ENCODE results near the gene SLK. TPM values are rescaled to one million over a fixed set of nuclear protein-coding genes. Genes with fewer than 3 reads are reported as not detected.

Gene SLK
- polyA plus RNA-seq, 5 donors, result 41.9 to 72.8 (median 66.7) TPM

DNA sequence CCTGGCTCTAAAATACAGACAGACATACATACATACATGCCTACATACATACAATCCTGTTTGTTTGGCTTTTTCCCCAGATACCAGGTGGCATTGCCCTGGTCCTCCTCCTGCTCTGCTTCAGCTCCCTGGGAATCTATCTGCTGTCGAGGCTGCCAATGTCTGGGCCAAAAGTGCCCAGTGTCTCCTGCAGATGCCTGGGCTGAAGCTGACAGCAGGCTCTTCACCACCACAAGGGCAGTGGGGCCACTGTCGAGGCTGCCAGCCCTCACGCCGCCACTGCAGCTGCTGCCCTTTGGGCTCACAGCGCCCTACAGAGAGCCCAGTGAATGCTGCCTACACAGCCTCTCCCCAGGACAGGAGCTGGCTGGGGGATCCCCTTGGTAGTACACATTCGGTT, 30.9 kb upstream of the SLK start:
- no peak for DNase-seq

DNA sequence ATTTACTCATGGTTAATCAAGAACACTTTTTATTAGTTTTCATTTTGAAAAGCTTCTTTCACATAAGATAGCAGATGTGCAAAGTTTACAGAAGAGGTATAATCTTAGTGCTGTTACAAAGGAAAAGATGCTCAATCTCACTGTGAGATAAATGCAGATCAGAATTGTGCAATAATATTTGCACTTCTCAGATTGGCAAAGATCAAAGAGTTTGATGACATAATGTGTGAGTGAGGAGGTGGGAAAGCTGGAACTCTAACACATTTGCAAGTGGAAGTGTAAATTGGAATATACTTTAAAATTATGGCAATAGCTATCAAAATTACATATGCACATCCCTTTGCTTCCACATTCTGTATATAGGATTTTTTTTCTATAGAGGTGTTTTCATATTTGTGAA, 27.4 kb upstream of the SLK start:
- DNase-seq, result no peak

DNA sequence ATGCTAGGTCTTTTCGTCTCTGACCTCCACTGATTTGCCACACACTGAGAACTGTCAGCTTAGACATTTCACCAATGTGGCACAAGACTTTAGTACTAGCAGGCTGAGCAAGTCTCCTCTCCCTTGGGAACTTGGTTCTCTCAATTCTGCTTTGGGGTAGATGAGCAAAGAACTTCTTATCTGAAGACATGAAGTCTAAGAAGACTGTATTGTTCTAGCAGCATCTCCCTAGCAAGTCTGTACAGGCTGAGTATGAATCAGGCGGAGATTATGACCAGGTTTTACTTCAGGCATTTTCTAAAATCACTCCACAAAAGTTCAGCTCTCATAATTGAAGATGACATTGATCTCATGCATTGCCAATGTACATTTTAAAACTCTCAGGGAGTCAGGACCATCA, 25.1 kb upstream of the SLK start:
- no peak for DNase-seq

DNA sequence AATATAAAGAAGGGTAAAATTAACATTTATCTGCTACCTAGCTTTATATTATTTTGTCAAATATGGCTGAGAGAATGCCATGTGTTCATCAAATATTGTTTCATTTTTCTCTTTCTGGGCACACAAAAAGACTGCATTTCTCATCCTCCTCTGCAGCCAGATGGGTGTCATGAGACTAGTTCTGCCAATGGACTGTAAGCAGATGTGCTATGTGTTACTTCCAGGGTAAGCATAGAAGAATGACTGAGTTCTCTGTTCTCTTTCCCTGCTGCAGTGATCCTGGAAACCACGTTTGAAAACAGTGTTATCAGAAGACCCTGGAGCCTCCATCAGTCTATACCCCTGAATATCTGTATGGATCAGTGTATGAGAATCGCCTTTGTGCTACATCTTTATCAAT, 24.1 kb upstream of the SLK start:
- no peak for DNase-seq

DNA sequence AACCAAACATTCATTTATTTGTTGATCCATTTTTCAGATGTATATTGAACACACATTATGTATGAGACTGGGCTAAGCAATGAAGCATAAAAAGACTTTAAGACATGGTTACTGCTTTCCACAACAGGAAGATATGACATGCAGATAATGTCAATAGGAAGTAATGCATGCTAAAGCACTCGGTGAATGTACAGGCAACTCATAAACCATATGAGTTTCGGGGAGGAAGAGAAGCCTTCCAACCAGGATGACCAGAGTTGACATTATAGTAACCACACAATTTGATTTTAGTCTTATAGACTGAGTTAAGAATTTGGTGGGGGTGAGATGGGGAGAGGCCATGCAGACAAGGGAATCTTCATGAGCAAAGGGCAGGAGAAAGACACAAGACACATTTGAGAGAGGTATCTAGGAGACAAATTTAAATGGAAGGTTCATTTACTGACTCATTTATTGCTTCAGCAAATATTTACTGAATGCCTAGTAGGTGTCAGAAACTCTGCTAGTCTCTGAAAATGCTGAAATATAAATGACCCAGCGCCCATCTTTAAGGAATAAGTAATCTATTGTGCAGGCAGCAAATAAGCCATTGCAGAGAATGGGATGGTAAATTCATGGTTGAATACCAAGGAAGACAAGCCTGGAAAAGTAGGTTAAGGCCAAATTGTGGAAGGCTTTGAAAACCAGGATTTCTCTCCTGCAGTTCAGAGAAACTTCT, 19.0 kb upstream of the SLK start:
- no peak for DNase-seq

DNA sequence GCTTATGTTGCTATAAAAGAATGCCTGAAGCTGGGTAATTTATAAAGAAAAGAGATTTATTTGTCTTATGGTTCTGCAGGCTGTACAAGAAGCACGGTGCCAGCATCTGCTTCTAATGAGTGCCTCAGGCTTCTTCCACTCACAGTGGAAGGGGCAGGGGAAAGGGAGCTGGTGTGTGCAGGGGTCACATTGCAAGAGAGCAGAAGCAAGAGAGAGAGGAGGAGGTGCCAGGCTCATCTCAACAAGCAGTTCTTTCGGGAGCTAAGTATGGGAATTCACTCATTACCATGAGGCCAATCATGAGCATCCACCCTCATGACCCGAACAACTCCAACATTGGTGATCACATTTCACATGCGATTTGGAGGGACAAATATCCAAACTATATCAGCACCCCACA, 17.2 kb upstream of the SLK start:
- DNase-seq, result no peak

DNA sequence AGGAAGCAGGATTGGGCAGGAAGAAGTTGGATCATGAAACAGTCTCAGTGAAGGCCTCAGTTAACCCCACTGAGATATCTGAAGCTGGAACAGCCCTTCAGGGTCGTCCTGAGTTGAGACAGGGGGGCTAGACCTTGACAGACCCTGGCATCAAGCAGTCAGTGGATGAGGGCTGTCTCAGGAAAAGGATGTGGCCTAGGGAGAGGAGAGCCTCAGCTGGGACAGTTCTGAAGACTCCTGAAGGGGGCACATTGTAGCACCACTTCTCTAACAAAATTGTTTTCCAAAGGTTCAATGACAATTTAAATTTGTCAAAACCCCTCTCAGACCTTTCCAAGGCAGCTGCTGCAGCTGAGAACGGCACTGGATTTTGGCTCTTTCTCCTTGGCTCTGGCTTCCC, 15.8 kb upstream of the SLK start:
- DNase-seq, result no peak

DNA sequence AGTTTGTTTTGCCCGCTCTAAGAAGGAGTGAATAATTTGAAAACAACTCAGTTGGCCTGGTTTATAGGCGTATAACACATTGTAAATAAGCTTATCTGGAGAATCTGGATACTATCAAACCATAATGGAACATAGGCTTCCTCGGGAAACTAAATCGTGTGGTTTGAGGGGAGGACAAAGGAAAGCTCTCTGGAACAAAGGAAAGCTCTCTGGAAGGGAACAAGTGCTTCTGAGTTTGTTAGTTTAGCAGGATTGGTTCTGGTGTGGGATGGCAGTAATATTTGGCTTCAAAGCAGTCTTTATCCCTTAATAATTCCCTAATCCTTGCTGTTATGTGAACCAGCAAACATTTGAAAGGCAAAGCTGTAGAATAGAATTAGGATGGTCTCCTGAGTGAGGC, 15.0 kb upstream of the SLK start:
- no peak for DNase-seq

DNA sequence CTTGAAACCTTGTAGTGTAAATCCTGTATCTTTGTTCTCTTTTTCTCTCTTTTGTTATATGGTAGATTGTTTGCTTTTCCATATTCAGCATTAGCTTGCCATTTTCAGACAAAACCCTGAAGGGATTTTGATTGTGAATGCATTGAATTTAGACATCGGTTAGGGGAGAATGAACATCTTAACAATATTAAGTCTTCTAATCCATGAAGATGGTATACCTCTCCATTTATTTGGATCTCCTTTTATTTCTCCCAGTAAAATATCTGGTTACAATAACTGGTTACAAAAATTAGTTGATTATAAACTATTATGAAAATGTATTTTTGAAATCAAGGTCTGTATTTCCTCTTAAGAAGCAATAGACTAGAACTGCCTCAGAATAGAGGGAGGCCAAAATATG, 12.4 kb upstream of the SLK start:
- no peak for DNase-seq

DNA sequence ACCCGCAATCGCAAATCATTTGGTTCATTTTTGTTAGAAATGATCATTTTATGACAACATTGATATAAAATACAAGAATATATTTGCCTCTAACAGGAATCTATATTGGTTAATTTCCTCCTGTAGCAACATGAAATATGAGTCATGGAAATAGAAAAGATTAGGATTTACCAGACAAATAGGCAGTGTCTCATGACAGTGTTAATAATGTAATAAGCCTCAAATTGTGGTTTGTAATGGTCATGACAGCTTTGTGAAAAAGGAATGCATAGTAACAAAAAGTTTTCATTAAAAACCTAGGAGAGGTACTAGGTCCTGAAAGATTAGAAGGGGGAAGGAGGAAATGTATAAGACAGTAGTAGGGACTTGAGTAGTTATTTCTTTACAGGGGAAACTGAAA, 7.9 kb upstream of the SLK start:
- DNase-seq, result no peak

DNA sequence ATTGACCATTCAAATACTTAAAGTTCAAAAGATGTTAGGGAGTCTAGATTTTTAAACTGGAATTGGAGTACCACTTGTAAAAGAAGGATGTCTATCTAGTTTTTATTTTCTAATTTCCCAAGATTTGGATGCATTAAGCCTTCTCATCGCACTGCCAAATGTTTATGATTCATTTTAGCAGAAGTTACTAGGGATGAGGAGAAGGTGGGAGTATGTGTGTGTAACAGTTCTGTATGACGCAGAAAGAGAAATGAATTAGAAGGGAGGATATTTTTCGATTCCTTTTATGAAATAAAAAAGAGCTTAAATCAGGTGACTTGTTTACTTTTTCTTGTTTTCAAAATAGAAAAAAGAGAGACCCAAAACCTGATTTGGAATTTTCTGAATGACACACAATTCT, 6.8 kb upstream of the SLK start:
- no peak for DNase-seq

DNA sequence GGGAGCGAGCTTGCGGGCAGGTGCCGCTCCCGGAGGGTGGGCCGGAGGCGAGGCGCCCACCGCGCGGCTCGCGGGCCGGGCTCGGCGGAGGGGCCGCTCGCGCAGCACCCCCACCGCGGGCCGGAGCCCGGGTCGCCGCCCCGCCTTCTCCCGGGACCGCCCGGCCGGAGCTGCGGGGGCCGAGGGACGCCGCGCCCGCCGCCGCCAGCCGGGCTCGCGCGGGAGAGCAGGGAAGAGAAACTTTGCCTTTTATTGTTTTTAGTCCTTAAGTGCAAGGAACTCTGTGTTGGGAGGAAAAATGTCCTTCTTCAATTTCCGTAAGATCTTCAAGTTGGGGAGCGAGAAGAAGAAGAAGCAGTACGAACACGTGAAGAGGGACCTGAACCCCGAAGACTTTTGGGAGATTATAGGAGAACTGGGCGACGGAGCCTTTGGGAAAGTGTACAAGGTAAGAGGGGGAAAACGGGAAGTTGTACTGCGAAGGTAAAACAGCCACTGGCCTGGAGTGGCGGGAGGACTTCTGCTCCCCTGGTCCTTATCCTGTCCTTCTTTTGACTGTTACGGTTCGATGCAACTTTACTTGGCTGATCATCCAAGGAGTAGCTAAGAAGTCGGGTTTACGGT, 620 bp downstream of the SLK start:
- peak; percentile 43 to 44 for DNase-seq

DNA sequence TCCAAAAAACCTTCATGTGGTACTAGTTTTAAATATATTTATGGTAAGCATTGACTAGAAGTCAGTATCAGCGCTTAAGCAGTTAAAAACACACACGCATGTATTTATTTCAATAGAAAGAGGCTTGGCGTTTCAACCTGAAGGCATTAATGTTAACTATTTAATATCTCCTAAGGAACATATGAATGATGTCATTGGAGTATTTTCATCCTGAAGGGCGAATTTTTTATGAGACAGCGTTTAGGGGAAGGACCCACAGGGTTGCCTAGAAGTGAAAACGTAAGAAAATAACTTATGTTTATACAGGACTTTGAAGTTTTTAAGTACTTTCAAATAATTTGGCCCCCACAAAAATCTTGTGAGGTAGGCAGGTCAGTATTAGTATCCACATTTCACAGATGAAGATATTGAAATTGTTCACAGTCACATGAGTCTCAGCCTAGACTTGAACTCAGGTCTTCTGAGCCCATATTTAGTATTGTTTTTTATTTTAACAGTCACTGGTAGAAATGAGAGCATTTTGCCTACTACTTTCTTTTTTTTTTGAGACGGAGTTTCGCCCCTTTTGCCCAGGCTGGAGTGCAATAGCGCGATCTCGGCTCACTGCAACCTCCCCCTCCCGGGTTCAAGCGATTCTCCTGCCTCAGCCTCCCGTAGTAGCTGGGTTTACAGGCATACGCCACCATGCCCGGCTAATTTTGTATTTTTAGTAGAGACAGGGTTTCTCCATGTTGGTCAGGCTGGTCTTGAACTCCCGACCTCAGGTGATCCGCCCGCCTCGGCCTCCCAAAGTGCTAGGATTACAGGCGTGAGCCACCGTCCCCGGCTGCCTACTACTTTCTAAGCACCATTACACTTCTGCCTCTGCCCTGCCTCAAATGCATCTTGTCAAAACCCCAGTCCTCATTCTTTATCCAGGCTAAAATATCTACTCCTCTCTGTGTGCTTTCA, 1.8 kb downstream of the SLK start:
- DNase-seq, result no peak

DNA sequence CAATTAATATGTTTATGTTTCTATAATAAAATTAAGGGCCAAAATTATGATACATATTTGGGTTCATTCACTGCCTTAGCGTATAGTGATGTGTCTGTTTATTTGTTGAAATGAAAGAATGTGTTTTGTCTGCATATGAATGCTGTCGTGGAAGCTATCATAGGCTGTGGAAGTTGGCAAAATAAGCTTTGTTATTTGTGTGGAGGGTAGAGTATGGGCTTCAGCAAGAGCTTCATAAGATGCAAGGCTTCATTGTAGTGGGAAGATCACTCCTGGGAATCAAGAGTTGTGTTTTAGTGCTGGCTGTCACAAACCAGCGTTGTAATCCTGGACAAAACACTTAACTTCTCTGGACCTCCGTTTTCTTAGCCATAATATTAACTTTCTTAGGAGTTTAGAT, 2.5 kb downstream of the SLK start:
- DNase-seq, result no peak

DNA sequence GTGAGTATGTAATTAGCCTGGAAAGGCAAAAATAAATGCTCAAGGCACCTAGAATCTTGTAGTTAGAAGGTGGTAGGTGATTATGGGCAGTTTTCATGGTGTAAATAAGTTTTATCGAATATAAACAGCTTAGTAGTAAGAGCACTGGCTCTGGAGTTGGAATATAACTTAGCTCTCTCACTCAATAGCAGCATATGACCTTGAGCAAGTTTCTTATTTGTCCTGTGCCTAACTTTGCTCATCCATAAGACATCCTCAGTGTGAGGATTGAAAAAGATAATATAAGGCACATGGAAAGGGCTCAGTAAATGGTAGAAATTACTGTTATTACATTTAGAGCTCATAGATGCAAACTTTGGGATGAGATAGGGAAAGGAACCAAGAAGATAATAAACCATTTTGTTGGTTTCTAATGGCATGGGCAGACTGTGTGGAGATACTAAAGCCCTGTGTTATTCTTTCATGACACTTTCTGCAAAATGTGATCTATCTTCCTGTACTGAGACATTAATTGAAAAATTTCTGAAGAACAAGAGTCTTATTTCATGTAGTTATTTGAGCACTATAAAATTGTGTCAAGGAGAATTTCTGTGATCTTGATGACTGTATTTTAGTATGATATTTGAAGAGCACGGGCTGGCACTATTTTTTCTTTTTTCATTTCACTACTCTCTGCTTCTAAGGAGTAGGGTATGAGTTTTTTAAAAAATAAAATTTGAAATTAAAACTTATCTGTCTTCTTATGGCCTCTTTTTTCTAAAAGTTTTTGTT, 3.1 kb downstream of the SLK start:
- no peak for DNase-seq

DNA sequence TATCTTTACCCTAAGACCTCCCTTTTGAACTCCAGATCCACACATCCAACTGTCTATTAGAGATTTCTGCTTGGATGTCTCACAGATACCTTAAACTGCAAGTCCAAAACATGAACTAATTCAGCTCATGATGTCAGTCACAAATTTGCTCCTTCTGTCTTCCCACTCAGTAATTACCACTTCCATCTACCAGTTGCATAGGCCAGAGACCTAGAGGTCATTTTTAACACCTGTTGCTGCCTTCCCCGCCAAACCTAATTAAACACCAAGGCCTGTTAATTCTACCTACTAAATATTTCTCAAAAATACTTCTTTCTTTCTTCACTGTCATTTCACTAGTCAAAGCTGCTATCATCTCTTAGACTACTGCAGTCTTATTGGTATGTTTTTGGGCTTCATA, 8.2 kb downstream of the SLK start:
- DNase-seq, result no peak

DNA sequence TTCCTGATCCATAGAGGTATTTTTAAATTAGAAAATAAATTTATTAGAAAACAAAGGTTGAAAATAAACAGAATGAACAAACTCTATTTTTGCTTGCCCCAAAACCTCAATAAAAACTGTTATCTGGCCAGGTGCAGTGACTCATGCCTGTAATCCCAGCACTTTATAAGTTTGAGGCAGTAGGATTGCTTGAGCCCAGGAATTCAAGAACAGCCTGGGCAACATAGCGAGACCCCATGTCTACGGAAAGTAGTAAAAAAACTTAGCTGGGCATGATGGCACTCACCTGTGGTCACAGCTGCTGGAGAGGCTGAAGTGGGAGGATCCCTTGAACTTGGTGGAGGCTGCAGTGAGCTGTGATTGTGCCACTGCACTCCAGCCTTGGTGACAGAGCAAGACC, 10.3 kb downstream of the SLK start:
- DNase-seq, result no peak

DNA sequence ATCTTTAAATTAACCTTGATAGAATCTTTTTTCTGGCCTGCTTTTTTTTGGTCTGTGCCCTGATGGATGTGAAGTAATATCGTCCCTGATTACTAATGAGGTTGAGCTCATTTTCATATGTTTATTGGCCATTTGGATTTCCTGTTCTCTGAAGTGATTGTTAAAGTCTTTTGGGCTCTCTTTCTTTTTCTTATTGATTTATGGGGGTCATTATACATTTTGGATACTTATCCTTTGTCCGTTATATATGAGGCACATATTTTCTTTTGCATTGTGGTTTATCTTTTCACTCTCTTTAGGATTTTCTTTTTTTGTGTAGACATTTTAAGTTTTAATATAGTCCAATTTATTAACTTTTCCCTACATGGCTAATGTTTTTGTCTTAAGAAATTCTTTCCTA, 12.6 kb downstream of the SLK start:
- no peak for DNase-seq

DNA sequence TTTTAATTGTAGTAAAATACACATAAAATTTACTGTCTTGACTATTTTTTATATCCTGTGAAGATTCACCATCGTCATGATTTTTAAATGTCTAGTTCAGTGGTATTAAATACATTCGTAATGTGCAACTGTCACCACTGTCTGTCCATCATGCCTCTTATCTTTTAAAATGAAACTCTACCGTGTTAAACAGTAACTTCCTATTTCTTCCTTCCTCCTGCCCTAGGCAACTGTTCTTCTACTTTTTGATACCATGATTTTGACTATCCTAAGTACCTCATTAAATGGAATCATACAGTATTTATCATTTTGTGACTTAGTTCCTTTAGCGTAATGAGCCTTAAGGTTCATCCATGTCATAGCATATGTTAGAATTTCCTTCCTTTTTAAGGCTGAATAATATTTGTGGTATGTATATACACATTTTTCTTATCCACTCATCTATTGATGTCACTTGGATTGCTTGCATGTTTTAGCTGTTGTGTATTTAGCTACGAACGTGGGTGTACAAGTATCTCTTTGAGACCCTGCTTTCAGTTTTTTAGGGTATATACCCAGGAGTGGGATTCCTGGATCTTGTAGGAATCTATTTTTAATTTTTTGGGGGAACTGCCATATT, 13.5 kb downstream of the SLK start:
- DNase-seq, result no peak

DNA sequence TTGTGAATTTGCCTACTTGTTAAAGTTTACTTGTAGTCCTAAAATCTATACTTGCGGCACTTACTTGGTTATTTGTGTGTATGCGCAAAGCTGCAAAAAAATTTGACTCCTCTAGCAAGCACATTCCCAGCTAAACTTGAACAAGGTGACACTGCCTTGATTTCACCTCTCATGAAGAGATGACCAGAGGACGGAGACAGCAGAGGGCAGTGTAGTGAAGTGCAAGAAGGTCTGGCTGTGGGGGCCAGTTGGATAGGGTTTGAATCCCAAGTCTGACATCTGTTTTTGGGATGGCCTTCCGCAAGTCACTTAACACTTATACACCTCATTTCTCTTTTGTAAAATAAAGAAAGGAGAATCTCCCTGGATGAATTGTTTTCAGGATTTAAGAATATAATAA, 15.7 kb downstream of the SLK start:
- no peak for DNase-seq

DNA sequence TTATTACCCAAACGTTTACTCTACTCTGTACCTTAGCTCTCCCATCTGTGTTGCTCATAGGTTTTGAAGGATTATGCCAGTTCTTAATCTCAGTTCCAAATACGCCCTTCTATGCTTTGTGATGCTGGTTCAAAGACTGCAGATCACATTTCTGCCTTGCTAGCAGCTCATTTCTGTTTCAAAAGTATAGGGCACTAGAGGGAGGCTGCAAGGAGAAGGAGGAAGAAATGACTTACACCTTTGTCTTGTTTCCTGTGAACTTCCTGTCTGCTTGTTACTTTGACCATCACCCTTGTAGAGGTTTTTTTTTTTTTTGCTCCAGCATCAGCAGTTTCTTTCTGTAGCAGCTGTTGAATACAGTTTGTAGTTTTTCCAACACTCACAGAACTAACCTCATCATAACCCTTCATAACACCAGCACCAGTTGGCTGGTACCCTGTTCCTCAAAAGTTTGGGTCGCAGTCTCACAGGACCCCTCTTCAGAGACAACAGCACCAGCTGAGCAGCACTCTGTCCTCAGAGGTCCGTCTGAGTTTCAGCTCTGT, 16.5 kb downstream of the SLK start:
- no peak for DNase-seq

Data from right lung (tissue), 5 donors.